ENCODE measurements around the gene SPATS2.
"Not testable (repeated sequence)": the region's sequence is repeated elsewhere in the genome, so short reads cannot be mapped to it uniquely, and the experiment has no call there.

The SPATS2 gene

DNA sequence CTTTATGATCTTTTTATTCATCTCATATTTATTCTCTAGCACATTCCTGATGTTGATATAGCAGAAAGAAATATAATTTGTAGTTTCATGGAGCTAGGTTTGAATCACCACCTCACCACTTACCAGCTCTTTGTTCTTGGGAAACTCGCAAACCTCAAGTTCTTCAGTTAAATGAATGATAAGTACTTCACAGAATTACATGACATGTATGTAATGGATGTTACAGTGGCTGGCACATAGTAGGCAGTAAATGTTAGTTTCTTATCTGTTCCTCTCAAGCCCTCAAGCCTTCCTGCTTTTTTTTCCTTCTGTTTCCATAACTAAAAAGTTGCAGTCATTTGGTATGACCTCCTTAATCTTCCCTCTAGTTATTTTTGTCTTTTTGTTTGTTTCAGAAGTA is 54.9 kb downstream of the SPATS2 start:
- Histone ChIP-seq H3K4me1 (peaks cover 12% of the 10 kb centered on the region), H3K9me3 (peaks cover 12% of the 10 kb centered on the region; the same call in 1 of the 2 replicates), H3K4me2 (no peak overlapping the region), H3K27me3 (no peaks in the 10 kb centered on the region), H4K20me1 (peaks cover 29% of the 10 kb centered on the region; the same call in 1 of the 2 replicates), H3K4me3 (no peak overlapping the region), H3K9ac (no peak overlapping the region), H3K27ac (no peak overlapping the region), H3K36me3 (peaks cover 32% of the 10 kb centered on the region)
- no peak for TF ChIP-seq Cebpa-rat (IDR thresholded peaks at IDR 0.05)

DNA sequence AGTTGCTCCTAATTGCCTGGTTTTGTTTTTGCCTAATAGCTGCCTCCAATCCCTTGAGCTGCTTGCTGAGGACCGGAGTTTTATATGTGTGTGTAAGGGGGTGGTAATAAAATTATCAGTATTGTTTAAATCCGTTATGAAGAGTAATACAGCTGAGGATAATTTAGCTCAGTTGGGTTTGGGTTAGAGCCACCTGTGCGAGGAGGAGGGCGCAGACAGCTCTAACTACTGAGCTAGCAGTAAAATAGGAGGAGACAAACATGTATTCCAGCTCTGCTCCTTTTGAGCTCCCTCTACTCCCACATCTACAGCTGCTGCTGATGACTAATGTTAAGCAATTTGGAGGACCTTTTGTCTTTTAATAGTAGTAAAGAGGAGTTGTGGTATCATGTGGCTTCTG is 61.5 kb downstream of the SPATS2 start:
- no peak overlapping the region for H3K4me2 ChIP-seq
- 0 out of 2 replicates have a peak, but pooled peaks cover 5% of the 10 kb centered on the region for H4K20me1 ChIP-seq
- H3K27ac ChIP-seq = no peak overlapping the region
- peaks cover 29% of the 10 kb centered on the region for H3K36me3 ChIP-seq
- H3K4me3 ChIP-seq = no peak overlapping the region
- H3K9ac ChIP-seq = no peak overlapping the region
- H3K4me1 ChIP-seq = no peaks in the 10 kb centered on the region
- TF ChIP-seq Cebpa-rat (IDR thresholded peaks at IDR 0.05) = no peak
- H3K9me3 ChIP-seq = peaks cover 28% of the 10 kb centered on the region
- H3K27me3 ChIP-seq = no peaks in the 10 kb centered on the region

DNA sequence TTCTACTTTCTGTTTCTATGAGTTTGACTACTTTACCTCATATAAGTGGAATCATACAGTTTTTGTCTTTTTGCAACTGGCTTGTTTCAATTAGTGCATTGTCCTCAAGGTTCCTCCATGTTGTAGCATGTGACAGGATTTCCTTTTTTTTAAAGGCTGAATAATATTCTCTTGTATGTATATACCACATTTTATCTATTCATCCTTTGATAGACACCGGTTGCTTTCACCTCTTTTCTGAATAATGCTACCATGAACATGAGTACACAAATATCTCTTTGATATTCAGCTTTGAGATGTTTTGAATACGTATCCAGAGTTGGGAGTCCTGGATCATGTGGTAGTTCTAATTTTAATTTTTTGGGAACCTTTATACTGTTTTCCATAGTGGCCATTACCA is 65.4 kb downstream of the SPATS2 start:
- H3K4me1 ChIP-seq = no peaks in the 10 kb centered on the region
- H3K4me2 ChIP-seq = no peak overlapping the region
- no peak overlapping the region for H3K4me3 ChIP-seq
- no peaks in the 10 kb centered on the region for H3K27me3 ChIP-seq
- H4K20me1 ChIP-seq = 0 out of 2 replicates have a peak, but pooled peaks cover 5% of the 10 kb centered on the region
- H3K9me3 ChIP-seq = peaks cover 40% of the 10 kb centered on the region
- TF ChIP-seq Cebpa-rat (IDR thresholded peaks at IDR 0.05) = no peak
- H3K36me3 ChIP-seq = peaks cover 13% of the 10 kb centered on the region; the same call in 1 of the 2 replicates
- no peak overlapping the region for H3K27ac ChIP-seq
- H3K9ac ChIP-seq = no peak overlapping the region

DNA sequence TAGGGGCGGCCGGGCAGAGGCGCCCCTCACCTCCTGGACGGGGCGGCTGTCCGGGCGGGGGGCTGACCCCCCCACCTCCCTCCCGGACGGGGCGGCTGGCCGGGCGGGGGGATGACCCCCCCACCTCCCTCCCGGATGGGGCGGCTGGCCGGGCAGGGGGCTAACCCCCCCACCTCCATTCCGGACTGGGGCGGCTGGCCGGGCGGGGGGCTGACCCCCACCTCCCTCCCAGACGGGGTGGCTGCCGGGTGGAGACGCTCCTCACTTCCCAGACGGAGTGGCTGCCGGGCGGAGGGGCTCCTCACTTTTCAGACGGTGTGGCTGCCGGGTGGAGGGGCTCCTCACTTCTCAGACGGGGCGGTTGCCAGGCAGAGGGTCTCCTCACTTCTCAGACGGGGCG is 69.5 kb downstream of the SPATS2 start:
- not testable (repeated sequence) for H3K27ac ChIP-seq, H3K9ac ChIP-seq, H3K27me3 ChIP-seq, H3K4me3 ChIP-seq, H3K36me3 ChIP-seq, H3K4me1 ChIP-seq, H3K4me2 ChIP-seq
- H3K9me3 ChIP-seq = peaks cover 40% of the 10 kb centered on the region
- H4K20me1 ChIP-seq = peaks cover 25% of the 10 kb centered on the region; the same call in 1 of the 2 replicates

DNA sequence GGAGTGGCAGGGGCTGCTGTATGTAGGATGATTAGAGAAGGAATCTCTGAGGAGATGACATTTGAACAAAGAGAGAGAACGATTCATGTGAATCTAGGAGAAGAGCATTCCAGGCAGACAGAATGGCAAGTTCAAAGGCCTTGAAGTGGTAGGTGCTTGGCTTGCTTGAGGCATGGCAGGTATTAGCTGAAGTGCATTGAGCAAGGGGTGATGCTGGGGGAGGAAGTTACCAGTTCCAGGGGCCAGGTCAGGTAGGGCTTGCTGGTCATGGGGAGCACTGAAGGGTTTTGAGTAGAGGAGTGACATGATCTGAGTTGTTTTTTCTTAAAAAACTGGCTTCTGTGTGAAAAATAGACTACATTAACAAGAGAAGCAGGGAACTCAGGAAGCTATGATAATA is 71.8 kb downstream of the SPATS2 start:
- Histone ChIP-seq H4K20me1 (peaks cover 29% of the 10 kb centered on the region; the same call in 1 of the 2 replicates), H3K27me3 (no peaks in the 10 kb centered on the region), H3K4me2 (no peak overlapping the region), H3K9me3 (peaks cover 21% of the 10 kb centered on the region), H3K4me3 (no peak overlapping the region), H3K4me1 (no peaks in the 10 kb centered on the region), H3K9ac (no peak overlapping the region), H3K36me3 (peaks cover 8% of the 10 kb centered on the region), H3K27ac (no peak overlapping the region)
- no peak for TF ChIP-seq Cebpa-rat (IDR thresholded peaks at IDR 0.05)

DNA sequence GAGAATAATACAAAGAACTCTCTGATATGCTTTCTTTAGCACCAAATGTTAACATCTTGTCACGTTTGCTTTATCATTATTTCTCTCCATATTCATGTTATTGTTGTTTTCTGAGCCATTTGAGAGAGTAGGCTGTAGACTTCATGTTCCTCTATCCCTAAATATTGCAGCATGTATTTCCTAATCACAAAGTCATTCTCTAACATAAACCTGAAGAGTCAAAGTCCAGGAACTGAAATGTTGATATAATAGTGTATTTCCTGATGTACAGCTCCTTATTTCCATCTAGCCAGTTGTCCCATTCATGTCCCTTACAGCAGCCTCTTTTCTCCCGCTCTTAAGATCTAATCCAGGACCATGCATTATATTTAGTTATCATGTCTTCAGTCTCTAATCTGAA is 72.8 kb downstream of the SPATS2 start:
- Histone ChIP-seq H4K20me1 (peaks cover 35% of the 10 kb centered on the region; the same call in 1 of the 2 replicates), H3K4me3 (no peak overlapping the region), H3K4me1 (no peaks in the 10 kb centered on the region), H3K27ac (no peak overlapping the region), H3K27me3 (no peaks in the 10 kb centered on the region), H3K9me3 (peaks cover 12% of the 10 kb centered on the region), H3K4me2 (no peak overlapping the region), H3K9ac (no peak overlapping the region), H3K36me3 (peaks cover 8% of the 10 kb centered on the region)
- no peak for TF ChIP-seq Cebpa-rat (IDR thresholded peaks at IDR 0.05)

DNA sequence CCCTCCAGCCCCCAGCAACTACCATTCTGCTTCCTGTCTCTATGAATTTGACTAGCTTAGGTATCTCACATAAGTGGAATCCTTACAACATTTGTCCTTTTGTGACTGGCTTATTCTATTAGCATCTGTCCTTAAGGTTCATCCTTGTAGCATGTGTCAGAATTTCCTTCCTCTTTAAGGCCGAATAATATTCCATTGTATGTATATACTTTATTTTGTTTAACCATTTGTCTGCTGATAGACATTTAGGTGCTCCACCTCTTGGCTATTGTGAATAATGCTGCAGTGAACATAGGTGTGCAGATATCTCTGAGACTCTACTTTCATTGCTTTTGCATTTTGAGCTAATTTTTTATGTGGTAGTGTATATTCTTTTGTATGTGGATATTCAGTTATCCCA is 75.7 kb downstream of the SPATS2 start:
- no peak for TF ChIP-seq Cebpa-rat (IDR thresholded peaks at IDR 0.05)
- H3K9ac ChIP-seq = no peak overlapping the region
- H3K4me1 ChIP-seq = no peaks in the 10 kb centered on the region
- H3K9me3 ChIP-seq = peaks cover 26% of the 10 kb centered on the region
- peaks cover 25% of the 10 kb centered on the region for H3K36me3 ChIP-seq
- H3K27me3 ChIP-seq = no peaks in the 10 kb centered on the region
- H3K27ac ChIP-seq = no peak overlapping the region
- H4K20me1 ChIP-seq = peaks cover 35% of the 10 kb centered on the region; the same call in 1 of the 2 replicates
- H3K4me3 ChIP-seq = no peak overlapping the region
- H3K4me2 ChIP-seq = no peak overlapping the region

DNA sequence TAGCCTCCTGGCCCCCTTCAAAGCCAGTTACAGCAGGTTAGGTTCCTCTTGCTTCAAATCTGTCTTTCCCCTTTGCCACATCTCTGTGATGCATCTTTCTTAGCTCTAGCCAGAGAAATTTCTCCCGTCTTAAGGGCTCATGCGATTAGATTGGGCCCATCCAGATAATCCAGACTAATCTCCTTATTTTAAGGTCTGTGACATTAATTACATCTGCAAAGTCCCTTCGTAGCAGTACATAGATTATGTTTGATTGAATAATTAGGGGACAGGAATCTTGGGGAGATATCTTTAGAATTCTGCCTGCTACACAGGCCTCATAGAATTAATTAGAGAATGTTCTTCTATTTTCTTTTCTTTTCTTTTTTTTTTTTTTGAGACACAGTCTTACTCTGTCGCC is 79.3 kb downstream of the SPATS2 start:
- Histone ChIP-seq H3K4me1 (no peaks in the 10 kb centered on the region), H3K9ac (no peak overlapping the region), H3K27me3 (no peaks in the 10 kb centered on the region), H3K9me3 (peaks cover 43% of the 10 kb centered on the region), H3K4me2 (no peak overlapping the region), H4K20me1 (0 out of 2 replicates have a peak, but pooled peaks cover 14% of the 10 kb centered on the region), H3K27ac (no peak overlapping the region), H3K36me3 (peaks cover 41% of the 10 kb centered on the region), H3K4me3 (no peak overlapping the region)
- no peak for TF ChIP-seq Cebpa-rat (IDR thresholded peaks at IDR 0.05)

DNA sequence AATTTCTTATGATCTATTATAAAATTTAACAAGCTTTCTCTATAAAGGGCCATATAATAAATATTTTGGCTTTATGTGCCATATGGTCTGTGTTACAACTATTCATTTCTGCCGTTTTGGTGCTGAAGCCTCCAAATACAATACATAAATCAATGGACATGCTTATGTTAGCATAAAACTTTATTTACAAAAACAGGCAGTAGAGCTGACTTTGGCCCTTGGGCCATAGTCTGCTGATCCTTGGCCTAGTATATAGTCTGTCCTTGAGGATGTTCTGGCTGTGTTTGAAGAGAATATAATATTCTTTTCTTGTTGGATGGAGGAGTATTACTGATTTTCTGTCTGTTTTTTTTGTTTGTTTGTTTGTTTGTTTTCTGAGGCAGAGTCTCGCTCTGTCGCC is 81.6 kb downstream of the SPATS2 start:
- Histone ChIP-seq H3K27me3 (no peaks in the 10 kb centered on the region), H3K9ac (no peak overlapping the region), H3K36me3 (peaks cover 37% of the 10 kb centered on the region), H4K20me1 (0 out of 2 replicates have a peak, but pooled peaks cover 15% of the 10 kb centered on the region), H3K4me2 (no peak overlapping the region), H3K27ac (no peak overlapping the region), H3K4me1 (no peaks in the 10 kb centered on the region), H3K4me3 (no peak overlapping the region), H3K9me3 (peaks cover 43% of the 10 kb centered on the region)
- TF ChIP-seq Cebpa-rat (IDR thresholded peaks at IDR 0.05) = no peak

DNA sequence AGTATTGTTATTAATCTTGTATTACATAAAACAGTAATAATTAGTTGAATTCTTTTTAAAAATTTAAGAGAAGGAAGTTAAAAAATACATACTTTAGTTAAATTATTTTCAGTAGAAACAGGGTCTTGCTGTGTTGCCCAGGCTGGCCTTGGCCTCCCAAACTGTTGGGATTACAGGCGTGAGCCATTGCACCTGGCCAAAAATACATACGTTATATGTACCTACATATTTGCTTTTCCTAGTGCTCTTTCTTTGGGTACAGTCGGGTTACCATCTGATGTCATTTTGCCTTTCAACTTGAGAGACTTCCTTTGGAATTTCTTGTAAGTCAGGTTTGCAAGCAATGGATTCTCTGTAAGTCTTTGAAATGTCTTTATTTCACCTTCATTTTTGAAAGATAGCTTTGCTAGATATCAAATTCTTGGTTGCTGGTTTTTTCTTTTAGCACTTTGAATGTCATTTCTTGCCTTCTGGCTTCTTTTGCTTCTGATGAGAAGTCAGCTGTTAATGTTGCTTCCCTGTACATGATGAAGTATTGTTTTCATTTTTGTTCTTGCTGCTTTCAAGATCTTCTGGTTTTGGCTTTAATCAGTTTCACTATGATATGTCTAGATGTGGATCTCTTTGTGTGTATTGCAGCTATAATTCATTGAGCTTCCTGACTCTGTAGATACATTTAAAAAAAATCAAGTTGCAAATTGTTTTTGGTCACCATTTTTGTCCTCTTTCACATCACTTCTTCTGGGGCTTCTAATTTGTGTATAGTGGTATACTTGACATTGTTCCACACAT is 84.4 kb downstream of the SPATS2 start:
- H4K20me1 ChIP-seq = peaks cover 35% of the 10 kb centered on the region
- H3K4me1 ChIP-seq = no peaks in the 10 kb centered on the region
- H3K9ac ChIP-seq = no peak overlapping the region
- no peaks in the 10 kb centered on the region for H3K27me3 ChIP-seq
- H3K36me3 ChIP-seq = peaks cover 23% of the 10 kb centered on the region
- no peak overlapping the region for H3K4me3 ChIP-seq
- peaks cover 30% of the 10 kb centered on the region for H3K9me3 ChIP-seq
- H3K27ac ChIP-seq = no peak overlapping the region
- no peak overlapping the region for H3K4me2 ChIP-seq
- TF ChIP-seq Cebpa-rat (IDR thresholded peaks at IDR 0.05) = no peak

All from BLaER1 (cell line).